Measurements from ENCODE around the gene FMNL3. TPM values are rescaled to one million over a fixed set of nuclear protein-coding genes. Genes with fewer than 3 reads are reported as not detected.

Gene FMNL3
- total RNA-seq, 1 donor: 24.6 TPM

GRCh38 chr12:49680075-49680474 lies 27.1 kb downstream of the FMNL3 start:
- Histone ChIP-seq H4K20me1 (ENCODE audit: insufficient read depth, low read length) (peaks cover 23% of the 10 kb centered on the region), H3K27ac (ENCODE audit: low read depth, low read length) (no peak overlapping the region), H3K4me3 (ENCODE audit: insufficient read depth, low read length) (no peak overlapping the region), H3K36me3 (ENCODE audit: insufficient read depth, low read length) (no peaks in the 10 kb centered on the region), H3K79me2 (ENCODE audit: insufficient read depth, low read length) (peaks cover 90% of the 10 kb centered on the region), H3K9me3 (ENCODE audit: low read depth, low read length) (no peaks in the 10 kb centered on the region), H3K4me2 (ENCODE audit: insufficient read depth, low read length) (no peak overlapping the region), H2AFZ (ENCODE audit: low read length) (no peak overlapping the region), H3K27me3 (ENCODE audit: insufficient read depth, low read length) (no peaks in the 10 kb centered on the region), H3K4me1 (ENCODE audit: insufficient read depth, low read length) (peaks cover 27% of the 10 kb centered on the region)
- no peak for TF ChIP-seq CTCF (IDR thresholded peaks at IDR 0.05; ENCODE audit: extremely low read depth, low read depth, low read length)
- no peak for DNase-seq (ENCODE audit: insufficient read length, low spot score, missing footprints)

- Histone ChIP-seq H4K20me1 (ENCODE audit: insufficient read depth, low read length) (peaks cover 9% of the 10 kb centered on the region), H3K36me3 (ENCODE audit: insufficient read depth, low read length) (no peaks in the 10 kb centered on the region), H3K79me2 (ENCODE audit: insufficient read depth, low read length) (peaks cover 79% of the 10 kb centered on the region), H3K27ac (ENCODE audit: low read depth, low read length) (no peak overlapping the region), H3K4me1 (ENCODE audit: insufficient read depth, low read length) (peaks cover 27% of the 10 kb centered on the region), H3K27me3 (ENCODE audit: insufficient read depth, low read length) (no peaks in the 10 kb centered on the region), H2AFZ (ENCODE audit: low read length) (no peak overlapping the region), H3K9me3 (ENCODE audit: low read depth, low read length) (no peaks in the 10 kb centered on the region), H3K4me3 (ENCODE audit: insufficient read depth, low read length) (no peak overlapping the region), H3K4me2 (ENCODE audit: insufficient read depth, low read length) (no peak overlapping the region)
- no peak for DNase-seq (ENCODE audit: insufficient read length, low spot score, missing footprints)
- no peak for TF ChIP-seq CTCF (IDR thresholded peaks at IDR 0.05; ENCODE audit: extremely low read depth, low read depth, low read length)
Measured at GRCh38 chr12:49678711-49679110, 28.5 kb downstream of the FMNL3 start.

GRCh38 chr12:49675137-49675536 lies 32.1 kb downstream of the FMNL3 start:
- Histone ChIP-seq H3K4me3 (ENCODE audit: insufficient read depth, low read length) (no peak overlapping the region), H3K27ac (ENCODE audit: low read depth, low read length) (peak overlapping the region; percentile 92), H4K20me1 (ENCODE audit: insufficient read depth, low read length) (peaks cover 3% of the 10 kb centered on the region), H3K79me2 (ENCODE audit: insufficient read depth, low read length) (peaks cover 78% of the 10 kb centered on the region), H3K4me1 (ENCODE audit: insufficient read depth, low read length) (peaks cover 45% of the 10 kb centered on the region), H3K4me2 (ENCODE audit: insufficient read depth, low read length) (no peak overlapping the region), H3K27me3 (ENCODE audit: insufficient read depth, low read length) (no peaks in the 10 kb centered on the region), H2AFZ (ENCODE audit: low read length) (no peak overlapping the region), H3K36me3 (ENCODE audit: insufficient read depth, low read length) (no peaks in the 10 kb centered on the region), H3K9me3 (ENCODE audit: low read depth, low read length) (no peaks in the 10 kb centered on the region)
- TF ChIP-seq CTCF (IDR thresholded peaks at IDR 0.05; ENCODE audit: extremely low read depth, low read depth, low read length): no peak
- DNase-seq (ENCODE audit: insufficient read length, low spot score, missing footprints): no peak

GRCh38 chr12:49674318-49674981 lies 32.8 kb downstream of the FMNL3 start:
- TF ChIP-seq CTCF (IDR thresholded peaks at IDR 0.05; ENCODE audit: extremely low read depth, low read depth, low read length): no peak

More at GRCh38 chr12:49674318-49674981, 32.8 kb downstream of the FMNL3 start:
- peaks cover 45% of the 10 kb centered on the region for H3K4me1 ChIP-seq (ENCODE audit: insufficient read depth, low read length)
- H3K79me2 ChIP-seq (ENCODE audit: insufficient read depth, low read length): peaks cover 78% of the 10 kb centered on the region
- peak overlapping the region; percentile 92 for H3K27ac ChIP-seq (ENCODE audit: low read depth, low read length)
- no peaks in the 10 kb centered on the region for H3K36me3 ChIP-seq (ENCODE audit: insufficient read depth, low read length)
- H3K27me3 ChIP-seq (ENCODE audit: insufficient read depth, low read length): no peaks in the 10 kb centered on the region
- no peak for DNase-seq (ENCODE audit: insufficient read length, low spot score, missing footprints)
- peak overlapping the region; percentile 73 for H3K4me2 ChIP-seq (ENCODE audit: insufficient read depth, low read length)
- peaks cover under 1% of the 10 kb centered on the region for H4K20me1 ChIP-seq (ENCODE audit: insufficient read depth, low read length)
- no peak overlapping the region for H3K4me3 ChIP-seq (ENCODE audit: insufficient read depth, low read length)
- H3K9me3 ChIP-seq (ENCODE audit: low read depth, low read length): no peaks in the 10 kb centered on the region
- H2AFZ ChIP-seq (ENCODE audit: low read length): peak overlapping the region; percentile 33
